Bronchial epithelial cell (primary cell): ENCODE data around the gene PTPRN2. TPM values are rescaled to one million over a fixed set of nuclear protein-coding genes. Genes with fewer than 3 reads are reported as not detected.

Experiments
- DNase-seq: peaks from one replicate; pipeline ENCODE4 v3.0.0-alpha.2; 2010; ENCODE audit warnings: low read depth
- FAIRE-seq: peaks from 2 replicates; lab custom pipeline; 2011; peaks lifted over from hg19 to GRCh38; lab: Jason Lieb, UNC
- H3K27me3 ChIP-seq: 2 replicates; pipeline ENCODE4 v1.5.1; 2011; ENCODE audit warnings: low read length; ENCODE audit not compliant: control insufficient read depth, insufficient read depth
- H3K36me3 ChIP-seq: 2 replicates; pipeline ENCODE4 v1.5.1; 2011; ENCODE audit warnings: low read length; ENCODE audit not compliant: control insufficient read depth, insufficient read depth
- H3K4me3 ChIP-seq: 2 replicates; pipeline ENCODE4 v1.5.1; 2011; ENCODE audit warnings: mild to moderate bottlenecking, low read depth, low read length, control low read depth
- CTCF ChIP-seq: IDR thresholded peaks from 2 replicates; pipeline ENCODE4 v1.5.1; 2011; ENCODE audit warnings: mild to moderate bottlenecking, moderate library complexity, low read length, control low read depth, inconsistent platforms; ENCODE audit not compliant: insufficient read depth, severe bottlenecking
- total RNA-seq: library from RNA; depleted of rRNA; stranded (reverse); fragments of >200 nt; gene quantifications from 2 replicates; pipeline ENCODE4 v1.2.1, GENCODE V29; 2014

The PTPRN2 gene
- total RNA-seq, 1 donor from 2014 or later, result 1.1 TPM

GRCh38 chr7:158042156-158042880, 545.3 kb downstream of the PTPRN2 start:
- TF ChIP-seq CTCF, result no peak
- Histone ChIP-seq H3K4me3 (no peak overlapping the region), H3K27me3 (no peaks in the 10 kb centered on the region), H3K36me3 (no peaks in the 10 kb centered on the region)
- DNase-seq, result no peak
- no peak for FAIRE-seq

GRCh38 chr7:158040199-158040598, 547.4 kb downstream of the PTPRN2 start:
- DNase-seq, result no peak
- no peak for TF ChIP-seq CTCF
- Histone ChIP-seq H3K27me3 (no peaks in the 10 kb centered on the region), H3K4me3 (no peak overlapping the region), H3K36me3 (no peaks in the 10 kb centered on the region)
- FAIRE-seq, result no peak

- FAIRE-seq (no peak), DNase-seq (no peak)
- no peak for TF ChIP-seq CTCF
These were observed 548.4 kb downstream of the PTPRN2 start for GRCh38 chr7:158039270-158039669.

GRCh38 chr7:158037211-158037610, 550.4 kb downstream of the PTPRN2 start:
- FAIRE-seq, result no peak

More at GRCh38 chr7:158039270-158039669, 548.4 kb downstream of the PTPRN2 start:
- Histone ChIP-seq H3K27me3 (no peaks in the 10 kb centered on the region), H3K4me3 (no peak overlapping the region), H3K36me3 (no peaks in the 10 kb centered on the region)

GRCh38 chr7:158035343-158035742, 552.3 kb downstream of the PTPRN2 start:
- TF ChIP-seq CTCF, result no peak
- Histone ChIP-seq H3K4me3 (no peak overlapping the region), H3K36me3 (no peaks in the 10 kb centered on the region), H3K27me3 (no peaks in the 10 kb centered on the region)
- no peak for DNase-seq
- FAIRE-seq, result no peak

More at GRCh38 chr7:158037211-158037610, 550.4 kb downstream of the PTPRN2 start:
- TF ChIP-seq CTCF, result no peak
- no peak overlapping the region for H3K4me3 ChIP-seq
- H3K27me3 ChIP-seq, result no peaks in the 10 kb centered on the region
- no peaks in the 10 kb centered on the region for H3K36me3 ChIP-seq
- no peak for DNase-seq
